DOHH2 (cell line): ENCODE measurements around the gene ERAP2.

Source experiments
- H3F3A ChIP-seq: fragments of 200-600 bp; sonication (generic), shearing (Covaris generic); 2 replicates; pipeline ENCODE4 v1.6.0; 2016; ENCODE audit warnings: antibody characterized with exemption, mild to moderate bottlenecking; ENCODE audit not compliant: control insufficient read depth, insufficient read depth
- H3K27ac ChIP-seq: fragments of 200-600 bp; sonication (generic); 2 replicates; pipeline ENCODE4 v1.5.1; 2014; ENCODE audit warnings: low read depth, mild to moderate bottlenecking, low read length, moderate library complexity
- H3K27me3 ChIP-seq: fragments of 200-600 bp; sonication (generic); 2 replicates; pipeline ENCODE4 v1.6.1; 2014; ENCODE audit warnings: mild to moderate bottlenecking, low read length, mixed read lengths; ENCODE audit not compliant: control insufficient read depth
- H3K36me3 ChIP-seq: fragments of 200-600 bp; sonication (generic); 2 replicates; pipeline ENCODE4 v1.6.1; 2014; ENCODE audit warnings: mild to moderate bottlenecking, low read length, moderate library complexity, mixed read lengths; ENCODE audit not compliant: control insufficient read depth
- H3K4me1 ChIP-seq: fragments of 200-600 bp; sonication (generic); 2 replicates; pipeline ENCODE4 v1.6.1; 2014; ENCODE audit warnings: mild to moderate bottlenecking, low read length, mixed read lengths; ENCODE audit not compliant: control insufficient read depth
- H3K4me2 ChIP-seq: fragments of 200-600 bp; sonication (generic); 2 replicates; pipeline ENCODE4 v1.6.0; 2014; ENCODE audit warnings: mild to moderate bottlenecking, low read length, moderate library complexity
- H3K4me3 ChIP-seq: fragments of 200-600 bp; sonication (generic); 2 replicates; pipeline ENCODE4 v1.5.1; 2014; ENCODE audit warnings: mild to moderate bottlenecking, low read length, mixed read lengths
- H3K79me2 ChIP-seq: fragments of 200-600 bp; sonication (generic); 2 replicates; pipeline ENCODE4 v1.6.1; 2014; ENCODE audit warnings: mild to moderate bottlenecking, low read length, mixed read lengths; ENCODE audit not compliant: control insufficient read depth
- H3K9me2 ChIP-seq: fragments of 200-600 bp; sonication (generic); replicated peaks from 2 replicates; pipeline ENCODE4 v1.6.1; 2014; ENCODE audit warnings: mild to moderate bottlenecking, low read length, mixed read lengths; ENCODE audit not compliant: control insufficient read depth
- H3K9me3 ChIP-seq: fragments of 200-600 bp; sonication (generic); 2 replicates; pipeline ENCODE4 v1.6.1; 2014; ENCODE audit warnings: antibody characterized with exemption, low read length, mixed read lengths; ENCODE audit not compliant: control insufficient read depth, insufficient read depth
- H4K20me1 ChIP-seq: fragments of 200-600 bp; sonication (generic); 2 replicates; pipeline ENCODE4 v1.6.0; 2014; ENCODE audit warnings: low read depth, mild to moderate bottlenecking, antibody characterized with exemption, low read length, moderate library complexity; ENCODE audit not compliant: control insufficient read depth, insufficient read depth
- EZH2phosphoT487 ChIP-seq: fragments of 200-600 bp; sonication (generic); IDR thresholded peaks from 2 replicates; pipeline ENCODE4 v1.6.1; 2017; ENCODE audit warnings: borderline replicate concordance, mild to moderate bottlenecking, antibody characterized with exemption, low read length, moderate library complexity, mixed read lengths
- TF ChIP-seq, protein P1 (sequence below): fragments of 200-600 bp; sonication (generic); IDR thresholded peaks from one replicate; pipeline ENCODE4 v1.5.1; 2014; ENCODE audit warnings: antibody characterized with exemption, mild to moderate bottlenecking, low read depth, low read length; ENCODE audit not compliant: poor library complexity, severe bottlenecking

The ERAP2 gene

DNA sequence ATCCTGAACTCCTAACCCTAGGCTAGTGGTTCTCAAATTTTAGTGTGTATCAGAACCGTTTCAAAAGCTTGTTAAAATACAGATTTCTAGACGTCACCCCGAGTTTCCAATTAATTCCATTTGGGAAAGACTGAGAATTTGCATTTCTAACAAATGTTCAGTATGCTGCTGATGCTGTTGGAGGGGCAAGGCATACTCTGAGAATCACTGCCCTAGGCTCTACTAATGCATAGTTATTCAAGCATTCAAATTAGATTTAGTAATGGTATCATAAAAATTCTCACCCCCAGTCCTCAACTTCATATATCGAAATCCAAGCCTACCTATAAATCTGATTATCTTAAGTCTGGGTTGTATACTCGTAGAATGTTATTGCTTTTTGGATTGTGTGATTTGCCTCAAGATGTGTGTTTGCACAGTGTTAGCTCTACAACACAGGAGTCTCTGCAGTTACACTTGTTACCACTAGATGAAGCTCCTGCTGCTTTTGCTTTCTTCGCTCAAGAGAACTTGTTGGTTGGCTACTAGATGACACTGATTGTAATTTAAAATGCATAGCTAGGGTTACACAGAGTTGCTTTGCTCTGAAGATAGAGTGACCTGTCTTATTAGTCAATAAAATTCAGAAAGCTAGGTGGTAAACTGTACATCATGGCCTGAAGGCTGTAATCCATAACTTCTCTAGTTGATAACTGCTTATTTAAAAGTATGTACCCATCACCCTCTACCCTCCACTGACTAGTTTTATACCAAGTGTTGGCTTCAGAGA, 7.5 kb upstream of the ERAP2 start:
- H3K4me2 ChIP-seq, result peak overlapping the region; percentile 63; the same call in 1 of the 2 replicates
- H3K9me3 ChIP-seq, result no peaks in the 10 kb centered on the region
- H3K79me2 ChIP-seq, result no peaks in the 10 kb centered on the region
- H3K4me1 ChIP-seq, result peaks cover 48% of the 10 kb centered on the region
- no peaks in the 10 kb centered on the region for H3K9me2 ChIP-seq
- H3F3A ChIP-seq, result 0 out of 2 replicates have a peak, but pooled peaks cover 5% of the 10 kb centered on the region
- H3K27me3 ChIP-seq, result no peaks in the 10 kb centered on the region
- no peaks in the 10 kb centered on the region for H3K36me3 ChIP-seq
- no peak for TF ChIP-seq EZH2phosphoT487
- TF ChIP-seq, protein P1, sequence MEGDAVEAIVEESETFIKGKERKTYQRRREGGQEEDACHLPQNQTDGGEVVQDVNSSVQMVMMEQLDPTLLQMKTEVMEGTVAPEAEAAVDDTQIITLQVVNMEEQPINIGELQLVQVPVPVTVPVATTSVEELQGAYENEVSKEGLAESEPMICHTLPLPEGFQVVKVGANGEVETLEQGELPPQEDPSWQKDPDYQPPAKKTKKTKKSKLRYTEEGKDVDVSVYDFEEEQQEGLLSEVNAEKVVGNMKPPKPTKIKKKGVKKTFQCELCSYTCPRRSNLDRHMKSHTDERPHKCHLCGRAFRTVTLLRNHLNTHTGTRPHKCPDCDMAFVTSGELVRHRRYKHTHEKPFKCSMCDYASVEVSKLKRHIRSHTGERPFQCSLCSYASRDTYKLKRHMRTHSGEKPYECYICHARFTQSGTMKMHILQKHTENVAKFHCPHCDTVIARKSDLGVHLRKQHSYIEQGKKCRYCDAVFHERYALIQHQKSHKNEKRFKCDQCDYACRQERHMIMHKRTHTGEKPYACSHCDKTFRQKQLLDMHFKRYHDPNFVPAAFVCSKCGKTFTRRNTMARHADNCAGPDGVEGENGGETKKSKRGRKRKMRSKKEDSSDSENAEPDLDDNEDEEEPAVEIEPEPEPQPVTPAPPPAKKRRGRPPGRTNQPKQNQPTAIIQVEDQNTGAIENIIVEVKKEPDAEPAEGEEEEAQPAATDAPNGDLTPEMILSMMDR, result peak; percentile 97
- H3K27ac ChIP-seq, result no peak overlapping the region
- H3K4me3 ChIP-seq, result no peak overlapping the region
- no peaks in the 10 kb centered on the region for H4K20me1 ChIP-seq

DNA sequence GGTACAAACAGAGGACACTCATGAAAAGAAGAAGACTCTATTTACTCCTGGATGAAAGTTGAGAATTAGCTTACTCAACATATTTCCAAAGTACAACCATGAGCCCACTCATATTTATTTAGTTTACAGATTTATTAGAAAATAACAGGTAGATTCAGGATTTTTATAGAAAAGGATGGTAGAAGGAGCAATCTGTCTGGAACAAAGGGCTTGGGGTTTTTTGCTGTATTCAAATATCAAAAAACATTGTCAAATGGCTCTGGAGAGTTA, 7.0 kb upstream of the ERAP2 start:
- no peak overlapping the region for H3K27ac ChIP-seq
- no peaks in the 10 kb centered on the region for H3K9me3 ChIP-seq
- no peak overlapping the region for H3K4me3 ChIP-seq
- no peaks in the 10 kb centered on the region for H3K36me3 ChIP-seq
- peaks cover 51% of the 10 kb centered on the region for H3K4me1 ChIP-seq
- peak overlapping the region; percentile 63; the same call in 1 of the 2 replicates for H3K4me2 ChIP-seq
- no peak for TF ChIP-seq EZH2phosphoT487
- TF ChIP-seq, protein P1, result no peak
- H3K79me2 ChIP-seq, result no peaks in the 10 kb centered on the region
- H3F3A ChIP-seq, result 0 out of 2 replicates have a peak, but pooled peaks cover 5% of the 10 kb centered on the region
- H4K20me1 ChIP-seq, result no peaks in the 10 kb centered on the region
- H3K9me2 ChIP-seq, result no peaks in the 10 kb centered on the region
- no peaks in the 10 kb centered on the region for H3K27me3 ChIP-seq

DNA sequence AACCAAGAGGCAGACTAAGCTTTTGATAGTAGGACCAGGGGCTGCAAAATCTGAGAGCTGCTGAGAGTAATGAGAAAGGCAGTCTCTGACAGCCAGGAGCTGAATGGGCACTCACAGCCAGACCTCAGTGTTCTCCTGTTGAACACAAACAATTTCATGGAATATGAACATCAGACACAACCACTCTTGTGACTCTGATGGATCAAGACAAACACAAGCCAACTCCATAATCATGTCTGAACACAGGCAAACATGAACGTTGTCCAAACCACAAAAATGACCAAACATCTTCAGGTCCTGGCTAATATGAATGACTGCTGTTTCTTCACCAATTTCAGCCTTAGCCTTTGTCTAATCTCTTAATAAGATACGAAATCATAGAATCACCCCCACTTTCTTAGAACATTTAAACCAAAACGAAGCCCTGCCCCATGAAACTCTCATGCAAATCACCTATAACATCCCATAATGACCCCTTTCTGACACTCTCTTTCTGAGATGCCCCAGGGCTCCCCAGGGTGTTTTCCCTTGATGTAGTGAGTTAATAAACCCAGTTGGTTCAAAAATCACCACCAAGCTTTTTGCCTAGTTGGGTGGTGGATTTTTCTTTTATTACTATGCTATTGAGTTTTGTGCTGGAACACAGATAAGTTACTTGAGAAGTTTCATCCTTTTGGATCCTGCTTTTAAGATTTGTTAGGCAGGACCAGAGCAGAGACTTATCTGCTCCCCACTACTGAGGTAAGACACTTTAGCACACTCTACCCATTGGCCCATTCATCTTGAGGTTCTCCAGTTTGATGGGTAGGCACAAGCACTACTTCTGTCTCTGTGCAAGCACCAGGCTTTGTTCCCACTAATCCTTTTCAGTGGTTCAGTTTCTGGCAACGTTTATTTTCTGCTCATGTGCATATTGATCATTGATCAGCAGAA, 5.9 kb upstream of the ERAP2 start:
- Histone ChIP-seq H3F3A (peaks cover 10% of the 10 kb centered on the region; the same call in 1 of the 2 replicates), H3K4me3 (peak overlapping the region; percentile 40), H3K9me2 (no peaks in the 10 kb centered on the region), H3K27ac (no peak overlapping the region), H3K9me3 (no peaks in the 10 kb centered on the region), H3K4me2 (peak overlapping the region; percentile 63), H3K36me3 (no peaks in the 10 kb centered on the region), H4K20me1 (no peaks in the 10 kb centered on the region), H3K79me2 (no peaks in the 10 kb centered on the region), H3K27me3 (no peaks in the 10 kb centered on the region), H3K4me1 (peaks cover 57% of the 10 kb centered on the region)
- TF ChIP-seq EZH2phosphoT487, result no peak
- TF ChIP-seq, protein P1, result no peak
